ENCODE measurements around the gene KCNN4.

KCNN4 gene

GRCh38 chr19:43754503-43755255, 26.1 kb downstream of the KCNN4 start, which contains the start of gene SMG9:
Gene SMG9, minus strand, starts transcription at chr19:43754962. Its CDS starts 4,221 bp downstream, at chr19:43750741.
- peak within 1 kb of the TSS; percentile 98 for H3K4me2 ChIP-seq (ENCODE audit: low read length)
- H2BK15ac ChIP-seq (replicated peaks; ENCODE audit: low read depth) = no peak within 1 kb of the TSS
- no peaks in the 10 kb centered on the region for H3K79me2 ChIP-seq (ENCODE audit: control insufficient read depth, insufficient read depth, low read length)
- H3K27me3 ChIP-seq (ENCODE audit: insufficient read depth, low read length, poor library complexity) = no peaks in the 10 kb centered on the region
- H3K27ac ChIP-seq (ENCODE audit: low read depth, low read length) = peak within 1 kb of the TSS; percentile 98
- H3K56ac ChIP-seq (ENCODE audit: low read length) = peak within 1 kb of the TSS; percentile 100
- H3K36me3 ChIP-seq (ENCODE audit: control insufficient read depth, insufficient read depth, low read length) = peaks cover 5% of the 10 kb centered on the region
- H3K4ac ChIP-seq (ENCODE audit: low read depth, low read length) = peak within 1 kb of the TSS; percentile 98
- peak within 1 kb of the TSS; percentile 88 for H3K18ac ChIP-seq (ENCODE audit: low read length)
- peak within 1 kb of the TSS; percentile 93 for H4K8ac ChIP-seq (ENCODE audit: low read depth, low read length)
- no peaks in the 10 kb centered on the region for H3K4me1 ChIP-seq (ENCODE audit: control insufficient read depth, low read depth, low read length)
- peak within 1 kb of the TSS; percentile 98 for H2BK5ac ChIP-seq (ENCODE audit: low read length)
- H3K4me3 ChIP-seq (ENCODE audit: low read length) = peak within 1 kb of the TSS; percentile 93
- H3K9ac ChIP-seq (ENCODE audit: low read length) = peak within 1 kb of the TSS; percentile 100
- peak; percentile 98 for DNase-seq
- H3K79me1 ChIP-seq (ENCODE audit: low read length) = peaks cover 3% of the 10 kb centered on the region
- peak within 1 kb of the TSS; percentile 97 for H3K23ac ChIP-seq (ENCODE audit: low read length)
- H2AK5ac ChIP-seq (ENCODE audit: low read length) = peak within 1 kb of the TSS; percentile 82
- H4K5ac ChIP-seq (ENCODE audit: low read length) = peak within 1 kb of the TSS; percentile 98
- WGBS (ENCODE audit: extremely low coverage, insufficient coverage, low lambda C conversion rate) = no CpG with 5 or more reads among the region's 79 CpGs
- peak within 1 kb of the TSS; percentile 39 for H2BK120ac ChIP-seq (ENCODE audit: low read depth, low read length)

GRCh38 chr19:43754253-43754502, 26.6 kb downstream of the KCNN4 start:
- Histone ChIP-seq H3K79me1 (ENCODE audit: low read length) (peaks cover 3% of the 10 kb centered on the region), H3K4me2 (ENCODE audit: low read length) (peak overlapping the region; percentile 74), H3K4me1 (ENCODE audit: control insufficient read depth, low read depth, low read length) (no peaks in the 10 kb centered on the region), H3K56ac (ENCODE audit: low read length) (peak overlapping the region; percentile 92), H3K4me3 (ENCODE audit: low read length) (peak overlapping the region; percentile 79), H2BK120ac (ENCODE audit: low read depth, low read length) (peak overlapping the region; percentile 18), H4K8ac (ENCODE audit: low read depth, low read length) (no peak overlapping the region), H3K18ac (ENCODE audit: low read length) (peak overlapping the region; percentile 86), H3K9ac (ENCODE audit: low read length) (peak overlapping the region; percentile 92), H3K36me3 (ENCODE audit: control insufficient read depth, insufficient read depth, low read length) (peaks cover 5% of the 10 kb centered on the region), H3K4ac (ENCODE audit: low read depth, low read length) (no peak overlapping the region), H3K79me2 (ENCODE audit: control insufficient read depth, insufficient read depth, low read length) (no peaks in the 10 kb centered on the region), H4K5ac (ENCODE audit: low read length) (no peak overlapping the region), H3K27me3 (ENCODE audit: insufficient read depth, low read length, poor library complexity) (no peaks in the 10 kb centered on the region), H2AK5ac (ENCODE audit: low read length) (no peak overlapping the region), H2BK15ac (replicated peaks; ENCODE audit: low read depth) (no peak overlapping the region), H3K27ac (ENCODE audit: low read depth, low read length) (peak overlapping the region; percentile 70), H2BK5ac (ENCODE audit: low read length) (no peak overlapping the region), H3K23ac (ENCODE audit: low read length) (peak overlapping the region; percentile 45)
- WGBS (ENCODE audit: extremely low coverage, insufficient coverage, low lambda C conversion rate) = no CpG with 5 or more reads among the region's 11 CpGs
- no peak for DNase-seq

GRCh38 chr19:43752287-43752875, 28.4 kb downstream of the KCNN4 start:
- Histone ChIP-seq H3K23ac (ENCODE audit: low read length) (no peak overlapping the region), H3K79me2 (ENCODE audit: control insufficient read depth, insufficient read depth, low read length) (no peaks in the 10 kb centered on the region)

GRCh38 chr19:43751466-43752220, 29.1 kb downstream of the KCNN4 start:
- H3K36me3 ChIP-seq (ENCODE audit: control insufficient read depth, insufficient read depth, low read length) = peaks cover 7% of the 10 kb centered on the region
- DNase-seq = no peak

More at GRCh38 chr19:43752287-43752875, 28.4 kb downstream of the KCNN4 start:
- Histone ChIP-seq H3K36me3 (ENCODE audit: control insufficient read depth, insufficient read depth, low read length) (peaks cover 5% of the 10 kb centered on the region), H3K4me3 (ENCODE audit: low read length) (no peak overlapping the region), H4K5ac (ENCODE audit: low read length) (no peak overlapping the region), H2BK15ac (replicated peaks; ENCODE audit: low read depth) (no peak overlapping the region), H3K4ac (ENCODE audit: low read depth, low read length) (no peak overlapping the region), H3K4me2 (ENCODE audit: low read length) (no peak overlapping the region), H2AK5ac (ENCODE audit: low read length) (no peak overlapping the region), H3K27ac (ENCODE audit: low read depth, low read length) (no peak overlapping the region), H3K56ac (ENCODE audit: low read length) (no peak overlapping the region), H2BK120ac (ENCODE audit: low read depth, low read length) (no peak overlapping the region), H2BK5ac (ENCODE audit: low read length) (no peak overlapping the region), H3K79me1 (ENCODE audit: low read length) (peaks cover 3% of the 10 kb centered on the region), H3K18ac (ENCODE audit: low read length) (no peak overlapping the region), H4K8ac (ENCODE audit: low read depth, low read length) (no peak overlapping the region), H3K4me1 (ENCODE audit: control insufficient read depth, low read depth, low read length) (no peaks in the 10 kb centered on the region), H3K9ac (ENCODE audit: low read length) (no peak overlapping the region), H3K27me3 (ENCODE audit: insufficient read depth, low read length, poor library complexity) (no peaks in the 10 kb centered on the region)
- WGBS (ENCODE audit: extremely low coverage, insufficient coverage, low lambda C conversion rate) = no CpG with 5 or more reads among the region's 6 CpGs
- DNase-seq = no peak

GRCh38 chr19:43749898-43750297, 30.9 kb downstream of the KCNN4 start:
- Histone ChIP-seq H3K36me3 (ENCODE audit: control insufficient read depth, insufficient read depth, low read length) (peaks cover 7% of the 10 kb centered on the region), H2BK120ac (ENCODE audit: low read depth, low read length) (no peak overlapping the region), H3K79me1 (ENCODE audit: low read length) (peaks cover 3% of the 10 kb centered on the region), H2BK5ac (ENCODE audit: low read length) (no peak overlapping the region), H3K4me1 (ENCODE audit: control insufficient read depth, low read depth, low read length) (no peaks in the 10 kb centered on the region), H3K4ac (ENCODE audit: low read depth, low read length) (no peak overlapping the region), H2AK5ac (ENCODE audit: low read length) (no peak overlapping the region), H3K9ac (ENCODE audit: low read length) (no peak overlapping the region), H3K18ac (ENCODE audit: low read length) (no peak overlapping the region), H4K8ac (ENCODE audit: low read depth, low read length) (no peak overlapping the region), H3K56ac (ENCODE audit: low read length) (no peak overlapping the region), H3K27me3 (ENCODE audit: insufficient read depth, low read length, poor library complexity) (no peaks in the 10 kb centered on the region), H3K4me3 (ENCODE audit: low read length) (no peak overlapping the region), H4K5ac (ENCODE audit: low read length) (no peak overlapping the region), H3K4me2 (ENCODE audit: low read length) (no peak overlapping the region), H3K27ac (ENCODE audit: low read depth, low read length) (no peak overlapping the region), H3K23ac (ENCODE audit: low read length) (no peak overlapping the region), H3K79me2 (ENCODE audit: control insufficient read depth, insufficient read depth, low read length) (no peaks in the 10 kb centered on the region), H2BK15ac (replicated peaks; ENCODE audit: low read depth) (no peak overlapping the region)
- no peak for DNase-seq
- WGBS (ENCODE audit: extremely low coverage, insufficient coverage, low lambda C conversion rate) = no CpG with 5 or more reads among the region's 1 CpG

More at GRCh38 chr19:43751466-43752220, 29.1 kb downstream of the KCNN4 start:
- Histone ChIP-seq H3K79me1 (ENCODE audit: low read length) (peaks cover 3% of the 10 kb centered on the region), H3K23ac (ENCODE audit: low read length) (no peak overlapping the region), H3K18ac (ENCODE audit: low read length) (no peak overlapping the region), H3K4me1 (ENCODE audit: control insufficient read depth, low read depth, low read length) (no peaks in the 10 kb centered on the region), H2BK15ac (replicated peaks; ENCODE audit: low read depth) (no peak overlapping the region), H3K4me3 (ENCODE audit: low read length) (no peak overlapping the region), H3K27ac (ENCODE audit: low read depth, low read length) (no peak overlapping the region), H4K5ac (ENCODE audit: low read length) (no peak overlapping the region), H3K4me2 (ENCODE audit: low read length) (no peak overlapping the region), H3K27me3 (ENCODE audit: insufficient read depth, low read length, poor library complexity) (no peaks in the 10 kb centered on the region), H2BK5ac (ENCODE audit: low read length) (no peak overlapping the region), H2AK5ac (ENCODE audit: low read length) (no peak overlapping the region), H3K9ac (ENCODE audit: low read length) (no peak overlapping the region), H4K8ac (ENCODE audit: low read depth, low read length) (no peak overlapping the region), H2BK120ac (ENCODE audit: low read depth, low read length) (no peak overlapping the region), H3K79me2 (ENCODE audit: control insufficient read depth, insufficient read depth, low read length) (no peaks in the 10 kb centered on the region), H3K56ac (ENCODE audit: low read length) (no peak overlapping the region), H3K4ac (ENCODE audit: low read depth, low read length) (no peak overlapping the region)
- no CpG with 5 or more reads among the region's 4 CpGs for WGBS (ENCODE audit: extremely low coverage, insufficient coverage, low lambda C conversion rate)

Measured in mesendoderm (in vitro differentiated cells).